Stimulated activated CD4-positive, alpha-beta T cell treated with anti-CD3 and anti-CD28 coated beads, Interleukin-2, amount 100 ng/mL, for 24 hours (primary cell): ENCODE results near the gene AMZ1.
A peak's percentile ranks its signal among the peaks of the same experiment; 100 is the strongest.
"Not testable (repeated sequence)": the region's sequence is repeated elsewhere in the genome, so short reads cannot be mapped to it uniquely, and the experiment has no call there.

Experiments
- DNase-seq, 2 donors: peaks; one replicate each; pipeline ENCODE4 v3.0.0-alpha.2; 2020

AMZ1 gene

DNA sequence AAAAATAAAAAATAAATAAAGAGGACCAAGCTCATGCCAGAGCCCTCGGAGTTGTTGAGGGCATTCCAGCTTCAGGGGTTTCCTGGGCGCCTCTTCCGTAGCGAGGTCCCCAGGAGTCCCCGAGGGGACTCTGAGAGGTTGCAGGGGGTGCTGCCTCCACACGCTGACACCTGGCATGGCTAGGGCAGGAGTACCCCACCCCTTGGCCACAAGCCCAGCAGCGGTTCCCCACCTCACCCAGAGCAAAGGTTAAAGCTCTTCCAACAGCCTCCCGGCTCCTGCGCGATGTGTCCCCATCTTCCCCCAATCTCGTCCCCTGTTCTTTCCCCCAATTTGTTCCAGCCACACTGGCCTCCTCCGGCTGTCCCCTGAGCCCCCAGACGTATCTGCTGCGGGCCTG is 4.5 kb downstream of the AMZ1 start:
- DNase-seq, result no peak

GRCh38 chr7:2693420-2694121 is 5.6 kb downstream of the AMZ1 start:
- not testable (repeated sequence) for DNase-seq

GRCh38 chr7:2694122-2694436 is 6.1 kb downstream of the AMZ1 start:
- DNase-seq, result not testable (repeated sequence)

DNA sequence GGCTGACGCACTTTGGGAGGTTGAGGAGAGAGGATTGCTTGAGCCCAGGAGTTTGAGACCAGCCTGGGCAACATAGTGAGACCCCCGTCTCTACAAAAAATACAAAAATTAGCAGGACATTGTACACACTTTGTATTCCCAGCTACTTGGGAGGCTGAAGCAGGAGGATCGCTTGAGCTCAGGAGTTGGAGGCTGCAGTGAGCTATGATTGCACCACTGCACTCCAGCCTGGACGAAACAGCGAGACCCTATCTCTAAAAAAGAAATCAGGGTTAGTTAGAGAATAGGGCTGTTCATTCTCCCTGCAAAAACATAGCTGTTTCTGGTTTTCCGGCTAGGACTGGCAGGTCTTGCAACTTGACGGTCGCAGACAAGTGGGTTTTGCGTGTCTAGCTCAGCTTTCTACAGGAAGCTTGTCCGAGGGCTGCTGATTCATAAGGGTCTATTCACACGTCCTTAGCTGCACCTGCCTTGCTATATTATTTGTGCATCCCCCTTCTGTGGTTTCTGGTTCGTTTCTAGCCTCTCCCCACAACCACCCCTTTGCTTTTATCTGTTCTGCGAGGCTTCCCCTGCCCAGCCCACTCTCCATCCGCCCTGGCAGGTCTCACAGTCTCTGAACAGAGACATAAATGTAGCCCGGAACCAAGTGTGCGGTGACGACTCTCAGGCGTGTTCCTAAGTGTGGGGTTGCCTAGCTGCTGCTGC is 10.7 kb downstream of the AMZ1 start:
- peak; percentile 53 to 66 for DNase-seq

DNA sequence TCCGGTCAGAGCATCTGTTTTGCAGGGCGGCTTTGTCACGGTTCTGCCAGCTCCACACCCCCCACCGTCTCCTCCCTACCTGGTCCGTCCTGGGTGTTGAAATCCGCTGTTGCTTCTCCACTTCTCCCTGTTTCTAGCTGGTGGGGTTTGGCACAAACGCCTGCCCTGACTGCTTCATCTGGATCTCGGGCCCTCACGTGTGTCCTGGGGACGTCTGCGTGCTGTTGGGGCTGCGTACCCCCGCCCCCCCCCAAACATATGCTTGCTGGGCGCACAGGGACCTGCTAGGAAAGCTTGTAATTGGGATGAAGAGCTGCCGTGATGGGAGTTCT is 11.3 kb downstream of the AMZ1 start:
- no peak for DNase-seq

DNA sequence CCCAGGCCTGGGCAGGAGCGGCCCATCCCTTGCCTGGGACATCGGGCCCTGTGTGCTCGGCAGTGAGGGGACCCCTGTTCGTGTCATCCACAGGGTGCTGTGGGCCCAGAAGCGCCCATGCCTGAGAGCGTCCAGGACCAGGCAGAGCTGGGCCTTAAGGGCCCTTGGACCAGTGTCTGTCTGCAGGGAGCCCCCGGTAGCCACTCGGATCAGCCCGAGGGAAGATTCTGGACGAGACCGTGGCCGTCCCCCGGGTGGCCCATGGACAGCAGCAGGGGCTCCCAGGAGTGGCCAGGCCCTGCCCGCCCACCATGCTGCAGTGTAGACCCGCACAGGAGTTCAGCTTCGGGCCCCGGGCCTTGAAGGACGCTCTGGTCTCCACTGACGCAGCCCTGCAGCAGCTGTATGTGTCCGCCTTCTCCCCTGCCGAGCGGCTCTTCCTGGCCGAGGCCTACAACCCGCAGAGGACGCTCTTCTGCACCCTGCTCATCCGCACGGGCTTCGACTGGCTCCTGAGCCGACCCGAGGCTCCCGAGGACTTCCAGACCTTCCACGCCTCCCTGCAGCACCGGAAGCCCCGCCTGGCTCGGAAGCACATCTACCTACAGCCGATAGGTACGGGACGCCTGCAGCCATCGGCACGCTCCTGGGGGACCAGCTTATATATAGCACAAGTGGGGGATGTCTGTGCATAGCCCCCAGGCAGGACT is 12.3 kb downstream of the AMZ1 start:
- DNase-seq, result no peak

DNA sequence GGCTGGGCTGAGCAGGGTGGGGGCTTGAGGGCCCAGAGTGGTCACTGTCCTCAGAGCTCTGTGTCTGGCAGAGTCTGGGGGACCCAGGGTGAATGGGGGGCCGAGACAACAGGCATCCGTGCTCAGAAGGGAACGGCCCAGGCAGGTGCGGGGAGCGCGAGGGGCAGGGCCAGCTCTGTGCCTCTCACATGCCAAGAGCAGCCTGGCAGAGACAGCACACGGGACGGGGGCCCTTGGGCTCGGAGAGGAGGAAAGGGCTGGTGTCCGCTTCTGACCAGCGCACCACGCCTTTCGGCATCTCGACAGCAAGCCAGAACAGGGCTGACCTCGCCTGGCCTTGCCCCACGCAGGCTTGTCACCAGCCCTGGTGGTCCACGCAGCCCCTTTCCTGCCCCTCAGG is 13.4 kb downstream of the AMZ1 start:
- no peak for DNase-seq

DNA sequence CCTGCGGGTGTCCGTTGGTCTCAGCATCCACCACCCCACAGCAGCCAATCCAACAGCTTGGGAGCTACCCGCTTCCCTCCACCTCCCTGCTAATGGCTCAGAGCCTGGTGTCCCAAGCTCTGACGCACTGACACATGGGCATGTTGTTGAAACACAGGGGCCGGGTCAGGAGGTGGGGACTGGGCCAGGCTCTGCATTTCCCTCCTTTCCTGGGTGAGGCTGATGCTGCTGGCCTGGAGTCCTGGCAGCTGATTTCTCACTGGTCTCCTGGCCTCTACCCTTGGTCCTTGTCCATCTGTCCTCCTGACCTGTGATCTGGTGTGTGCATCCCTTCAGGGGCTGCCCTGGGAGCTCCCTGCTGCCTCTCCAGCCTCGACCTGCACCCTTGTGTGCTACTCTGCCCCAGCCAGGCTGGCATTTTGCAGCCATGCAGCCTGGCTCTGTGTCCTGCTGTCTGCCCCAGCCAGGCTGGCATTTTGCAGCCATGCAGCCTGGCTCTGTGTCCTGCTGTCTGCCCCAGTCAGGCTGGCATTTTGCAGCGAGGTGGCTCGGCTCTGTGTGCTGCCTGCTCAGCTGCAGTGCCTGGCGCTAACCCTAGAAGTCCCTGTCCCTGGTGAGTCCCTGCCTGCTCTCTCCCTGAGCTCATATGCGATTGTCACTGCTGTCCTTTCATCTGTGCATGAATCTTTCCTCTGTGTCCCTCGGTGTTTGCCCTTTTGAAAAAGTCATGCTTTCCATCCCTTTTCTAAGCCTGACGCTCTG is 14.0 kb downstream of the AMZ1 start:
- DNase-seq, result no peak

DNA sequence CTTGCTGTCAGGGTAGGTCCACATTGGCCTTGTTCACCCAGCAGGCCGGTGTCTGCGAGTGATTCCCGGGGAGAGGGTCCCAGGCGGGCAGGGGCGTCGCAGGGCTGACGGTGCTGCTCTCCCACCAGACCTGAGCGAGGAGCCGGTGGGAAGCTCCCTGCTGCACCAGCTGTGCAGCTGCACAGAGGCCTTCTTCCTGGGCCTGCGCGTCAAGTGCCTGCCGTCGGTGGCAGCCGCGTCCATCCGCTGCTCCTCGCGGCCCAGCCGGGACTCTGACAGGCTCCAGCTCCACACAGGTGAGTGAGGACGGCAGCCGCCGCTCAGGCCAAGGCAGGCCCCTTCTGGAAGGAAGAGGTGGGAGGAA is 14.6 kb downstream of the AMZ1 start:
- DNase-seq, result no peak

GRCh38 chr7:2705371-2706096 is 17.5 kb downstream of the AMZ1 start:
- DNase-seq, result no peak

GRCh38 chr7:2706685-2707126 is 18.7 kb downstream of the AMZ1 start:
- DNase-seq, result no peak

DNA sequence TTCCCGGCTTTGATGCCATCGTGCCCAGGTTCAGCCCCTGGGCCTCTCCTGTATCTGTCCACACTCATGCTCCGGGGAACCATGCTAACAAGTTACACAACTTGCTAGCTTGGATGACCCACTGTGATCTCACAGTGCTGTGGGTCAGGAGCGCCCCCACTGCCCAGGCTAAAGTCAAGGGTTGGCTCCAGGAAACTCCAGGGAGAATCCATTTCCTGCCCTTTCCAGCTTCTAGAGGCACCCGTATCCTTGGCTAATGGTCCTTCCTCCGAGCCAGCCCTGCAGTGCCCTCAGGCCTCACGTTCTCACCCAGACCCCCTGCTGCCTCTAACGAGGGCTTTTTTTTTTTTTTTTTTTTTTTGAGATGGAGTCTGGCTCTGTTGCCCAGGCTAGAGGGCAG is 19.5 kb downstream of the AMZ1 start:
- no peak for DNase-seq

DNA sequence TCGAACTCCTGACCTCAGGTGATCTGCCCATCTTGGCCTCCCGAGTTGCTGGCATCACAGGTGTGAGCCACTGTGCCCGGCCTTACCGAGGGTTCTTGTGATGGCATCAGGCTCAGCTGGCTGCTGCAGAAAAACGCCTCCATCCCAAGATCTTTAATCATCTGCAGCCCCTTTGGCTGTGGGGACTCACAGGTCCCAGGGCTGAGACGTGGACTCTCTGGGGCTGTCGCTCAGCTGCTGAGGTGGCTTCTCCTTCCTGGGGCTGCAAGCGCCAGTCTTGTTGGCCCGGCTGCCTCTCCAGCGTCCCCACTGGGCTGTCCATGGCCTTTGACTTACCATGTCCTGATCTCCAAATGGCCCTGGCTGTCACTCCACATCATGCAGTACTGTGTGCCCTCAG is 20.0 kb downstream of the AMZ1 start:
- DNase-seq, result no peak

DNA sequence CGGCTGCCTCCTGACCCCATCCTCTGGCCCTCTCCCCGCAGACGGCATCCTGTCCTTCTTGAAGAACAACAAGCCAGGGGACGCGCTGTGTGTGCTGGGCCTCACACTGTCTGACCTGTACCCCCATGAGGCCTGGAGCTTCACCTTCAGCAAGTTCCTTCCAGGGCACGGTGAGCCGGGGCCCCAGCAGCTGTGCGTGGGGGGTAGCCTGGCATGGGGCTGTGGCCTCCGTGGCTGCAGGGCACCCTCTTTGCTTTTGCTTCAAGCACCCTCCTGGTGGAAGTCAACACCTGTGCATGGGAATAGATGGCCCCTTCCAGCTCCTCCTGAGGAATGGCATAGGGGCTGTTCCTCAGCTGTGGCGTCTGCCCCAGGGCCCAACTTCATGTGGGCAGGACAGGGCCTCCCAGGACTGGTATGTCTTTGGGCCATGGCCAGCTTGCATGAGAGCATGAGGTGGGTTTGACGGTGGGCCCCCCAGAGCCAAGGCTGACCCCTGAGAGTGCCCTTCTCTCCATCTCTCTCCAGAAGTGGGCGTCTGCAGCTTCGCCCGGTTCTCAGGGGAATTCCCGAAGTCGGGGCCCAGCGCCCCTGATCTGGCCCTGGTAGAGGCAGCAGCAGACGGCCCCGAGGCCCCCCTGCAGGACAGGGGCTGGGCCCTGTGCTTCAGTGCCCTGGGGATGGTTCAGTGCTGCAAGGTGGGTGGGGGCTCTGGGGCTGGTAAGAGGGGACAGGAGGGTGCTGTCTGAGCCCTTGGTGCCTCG is 20.7 kb downstream of the AMZ1 start:
- DNase-seq, result no peak

DNA sequence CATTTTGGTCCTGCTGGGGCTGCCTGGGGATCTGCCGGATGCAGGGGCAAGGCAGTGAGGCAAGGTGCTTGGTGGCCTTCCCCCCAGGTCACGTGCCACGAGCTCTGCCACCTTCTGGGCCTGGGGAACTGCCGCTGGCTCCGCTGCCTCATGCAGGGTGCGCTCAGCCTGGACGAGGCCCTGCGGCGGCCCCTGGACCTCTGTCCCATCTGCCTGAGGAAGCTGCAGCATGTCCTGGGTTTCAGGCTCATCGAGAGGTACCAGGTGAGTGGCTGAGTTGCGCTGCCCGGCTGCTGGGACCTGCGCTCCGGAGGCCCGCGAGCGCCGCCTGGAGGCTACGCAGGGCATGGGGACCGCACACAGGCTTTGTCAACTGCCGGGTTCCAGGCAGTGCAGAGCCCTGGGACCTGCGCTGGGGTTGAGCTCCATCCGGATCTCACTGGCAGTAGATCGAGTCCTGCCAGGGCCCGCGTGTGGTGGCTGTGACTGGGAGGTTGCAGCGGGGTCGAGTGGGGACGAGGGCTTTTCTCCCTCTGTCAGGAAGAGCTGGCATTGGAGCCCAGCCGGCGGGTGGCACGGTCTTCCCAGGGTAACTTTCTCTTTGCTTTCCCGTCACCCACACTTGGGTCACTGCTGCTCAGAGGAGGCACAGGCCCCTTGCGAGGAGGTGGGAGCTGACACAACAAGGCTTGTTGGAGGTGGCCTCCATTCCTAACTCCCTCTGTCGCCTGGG is 21.7 kb downstream of the AMZ1 start:
- DNase-seq, result peak; percentile 79 to 85

- DNase-seq, result peak; percentile 55 to 58
Measured at GRCh38 chr7:2710286-2710655, 22.3 kb downstream of the AMZ1 start.

DNA sequence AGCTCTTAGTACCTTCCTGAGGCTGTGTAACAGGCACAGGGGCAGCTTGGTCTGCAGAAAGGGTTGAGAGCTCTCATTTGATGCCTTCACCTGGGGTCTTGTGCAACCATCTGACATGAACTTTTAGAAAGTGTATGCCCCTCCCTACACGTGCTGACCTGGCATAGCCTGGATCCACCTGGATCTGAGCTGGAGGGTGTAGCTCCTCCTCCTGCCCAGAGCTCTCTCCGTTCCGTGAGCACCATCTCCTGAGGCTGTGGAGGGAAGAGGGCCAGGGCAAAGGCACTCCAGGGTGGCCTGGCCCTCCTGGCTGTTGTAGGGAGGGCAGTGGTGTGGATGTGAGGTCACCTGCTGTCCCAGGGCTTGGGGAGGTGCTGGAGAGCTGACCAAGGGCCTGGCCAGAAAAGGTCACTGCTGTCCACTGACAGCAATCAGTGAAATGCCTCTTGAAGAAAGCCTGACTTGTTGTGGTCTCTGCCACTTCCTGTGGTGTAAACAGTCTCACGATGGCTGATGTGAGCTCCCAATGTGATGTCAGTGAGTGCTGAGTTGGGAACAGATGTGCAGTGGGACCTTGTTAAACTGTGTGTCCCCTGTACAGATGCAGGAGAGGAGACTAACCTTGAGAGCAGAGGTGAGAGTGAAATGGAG is 23.0 kb downstream of the AMZ1 start:
- no peak for DNase-seq

DNA sequence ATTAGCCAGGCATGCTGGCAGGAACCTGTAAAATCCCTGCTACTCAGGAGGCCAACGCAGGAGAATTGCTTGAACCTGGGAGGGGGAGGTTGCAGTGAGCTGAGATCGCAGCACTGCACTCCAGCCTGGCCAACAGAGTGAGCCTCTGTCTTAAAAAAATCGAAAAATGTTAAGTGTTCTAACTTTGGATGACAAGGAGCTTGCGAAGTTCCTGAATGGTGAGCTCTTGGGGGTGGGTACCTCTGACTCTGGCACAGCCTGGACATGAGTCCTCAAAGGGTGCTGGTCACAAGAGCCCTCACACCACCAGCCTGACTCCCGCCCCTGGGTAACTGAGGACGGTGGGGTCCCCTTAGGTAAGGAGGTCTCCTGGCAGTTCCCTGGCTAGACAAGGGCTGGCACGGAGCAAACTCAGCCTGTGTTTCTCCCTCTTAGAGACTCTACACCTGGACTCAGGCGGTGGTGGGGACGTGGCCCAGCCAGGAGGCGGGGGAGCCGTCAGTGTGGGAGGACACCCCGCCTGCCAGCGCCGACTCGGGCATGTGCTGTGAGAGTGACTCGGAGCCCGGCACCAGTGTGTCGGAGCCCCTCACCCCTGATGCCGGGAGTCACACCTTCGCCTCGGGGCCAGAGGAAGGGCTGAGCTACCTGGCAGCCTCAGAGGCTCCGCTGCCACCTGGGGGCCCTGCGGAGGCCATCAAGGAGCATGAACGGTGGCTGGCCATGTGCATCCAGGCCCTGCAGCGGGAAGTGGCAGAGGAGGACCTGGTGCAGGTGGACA is 24.1 kb downstream of the AMZ1 start:
- DNase-seq, result no peak

DNA sequence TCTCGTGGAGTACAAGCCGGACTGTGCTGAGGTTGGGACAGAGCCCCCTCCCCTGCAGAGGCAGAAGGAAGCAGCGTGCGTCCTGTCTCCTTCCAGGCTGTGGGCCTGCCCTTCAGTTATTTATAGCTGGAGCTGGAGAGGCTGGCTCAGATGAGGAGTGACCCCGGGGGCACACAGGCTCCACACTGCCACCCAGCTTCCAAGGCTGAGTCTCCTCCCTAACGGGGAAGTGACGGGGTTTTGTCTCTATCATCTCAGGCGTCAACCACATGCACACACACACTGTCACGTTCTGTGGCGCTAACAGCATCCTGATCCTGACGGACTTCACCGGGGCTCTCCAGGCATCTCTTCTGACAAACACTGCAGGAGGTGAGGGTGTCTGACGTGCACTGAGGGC is 25.4 kb downstream of the AMZ1 start:
- DNase-seq, result no peak

DNA sequence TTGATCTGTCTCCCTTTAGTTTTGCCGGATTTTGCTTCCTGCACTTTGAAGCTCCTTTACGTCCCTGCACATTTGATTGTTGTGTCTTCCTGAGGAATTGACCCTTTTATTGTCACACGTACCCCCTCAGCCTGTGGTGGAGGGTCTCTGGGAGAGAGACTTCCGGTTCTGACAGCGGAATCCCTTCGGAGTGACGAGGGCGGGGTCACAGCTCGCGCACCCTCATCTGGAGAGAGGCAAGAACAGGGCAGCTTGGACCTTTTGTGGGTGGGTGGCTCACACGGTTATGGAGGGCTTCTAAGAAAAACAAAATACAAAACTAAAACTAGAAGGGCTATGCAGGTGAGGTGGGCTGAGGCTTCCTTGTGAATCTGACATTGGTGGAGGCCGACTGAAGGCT is 26.0 kb downstream of the AMZ1 start:
- DNase-seq, result no peak
